Esophagus muscularis mucosa (tissue), 2 donors: Measurements from ENCODE around the gene FAM153A.
"Not testable (repeated sequence)": the region's sequence is repeated elsewhere in the genome, so short reads cannot be mapped to it uniquely, and the experiment has no call there.

Experiments
- EP300 ChIP-seq: sonication (generic); formaldehyde crosslinking; IDR thresholded peaks from one replicate; pipeline ENCODE4 v1.6.1; 2017; ENCODE audit warnings: antibody characterized with exemption
- POLR2A ChIP-seq: fragments of 450-650 bp; IDR thresholded peaks from one replicate; pipeline ENCODE4 v1.6.1; 2017; ENCODE audit warnings: antibody characterized with exemption, moderate library complexity, mild to moderate bottlenecking, low read depth

GRCh38 chr5:177724858-177725257 is 57.8 kb downstream of the FAM153A start:
- not testable (repeated sequence) for TF ChIP-seq POLR2A, EP300
